AML-193 (cell line): ENCODE measurements around the gene BCO2.

ENCODE experiments used
- DNase-seq, 2 experiments: peaks; one replicate each; lab custom pipeline; 2025; lab: John Stamatoyannopoulos, UW

Gene BCO2

GRCh38 chr11:112249871-112250610 is 74.7 kb downstream of the BCO2 start:
- DNase-seq, result no peak

GRCh38 chr11:112253605-112254242 is 78.4 kb downstream of the BCO2 start:
- DNase-seq, result no peak

- DNase-seq, result no peak
Measured at GRCh38 chr11:112255067-112255720, 79.9 kb downstream of the BCO2 start.

- DNase-seq, result no peak
Measured at GRCh38 chr11:112260490-112260889, 85.2 kb downstream of the BCO2 start, which contains the start of gene PLET1. PLET1 (minus strand) TSS chr11:112260860; CDS start chr11:112260589, 271 bp downstream.

GRCh38 chr11:112265659-112266409 is 90.5 kb downstream of the BCO2 start:
- DNase-seq, result no peak

GRCh38 chr11:112266410-112266778 is 91.1 kb downstream of the BCO2 start:
- DNase-seq, result no peak

- no peak for DNase-seq
Measured at GRCh38 chr11:112267188-112267591, 91.9 kb downstream of the BCO2 start.

- DNase-seq, result no peak
Measured at GRCh38 chr11:112268406-112268805, 93.1 kb downstream of the BCO2 start.
